ENCODE results near the gene SH3PXD2B.

SH3PXD2B gene

DNA sequence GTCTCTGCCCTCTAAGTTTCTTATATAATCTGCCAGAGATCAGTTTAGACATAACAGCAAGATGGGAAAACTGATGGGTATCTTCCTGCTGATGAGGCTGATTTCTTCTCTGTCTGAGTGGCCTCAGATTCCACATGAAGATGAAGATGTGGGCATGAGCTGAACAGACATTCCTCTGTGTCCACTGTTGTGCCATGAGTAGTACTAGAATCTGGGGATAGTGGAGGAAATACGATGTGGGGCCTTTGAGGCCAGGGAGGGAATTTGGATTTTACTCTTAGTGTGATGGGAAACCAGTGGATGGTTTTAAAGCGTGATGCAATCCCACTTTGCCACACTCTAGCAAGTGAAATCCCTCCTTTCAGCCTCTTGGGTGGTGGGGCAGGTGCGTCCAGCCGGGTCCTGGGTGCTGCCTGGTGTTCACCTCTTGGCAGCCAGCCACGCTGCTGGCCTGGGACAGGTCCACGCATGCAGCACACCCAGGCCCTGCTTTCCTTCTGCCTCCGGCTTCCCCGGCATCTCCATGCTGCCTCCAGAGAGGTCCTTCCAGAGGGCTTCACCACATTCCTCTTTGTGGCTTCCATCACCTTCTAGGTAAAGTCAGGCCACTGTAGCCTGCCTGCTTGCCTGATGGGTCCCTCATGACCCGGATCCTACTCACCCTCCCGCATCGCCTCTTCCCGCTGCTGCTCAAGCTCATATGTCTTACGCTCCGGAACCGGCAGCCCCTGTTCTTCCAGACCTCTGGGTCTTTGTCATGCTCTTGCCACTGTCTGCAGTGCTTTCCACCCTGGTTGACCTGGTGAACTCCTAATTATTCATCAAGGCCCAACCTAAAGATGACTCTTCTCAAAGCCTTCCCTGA lies 28.1 kb upstream of the SH3PXD2B start:
- no peaks in the 10 kb centered on the region for H3F3A ChIP-seq (ENCODE audit: control insufficient read depth, insufficient read depth)
- H3K27ac ChIP-seq (ENCODE audit: low read depth, low read length): no peak overlapping the region
- H3K27me3 ChIP-seq (ENCODE audit: control insufficient read depth, low read length): no peaks in the 10 kb centered on the region
- no peaks in the 10 kb centered on the region; the same call in 1 of the 2 replicates for H3K9me3 ChIP-seq (ENCODE audit: control insufficient read depth, insufficient read depth, low read length)
- no peaks in the 10 kb centered on the region for H3K9me2 ChIP-seq (replicated peaks; ENCODE audit: control insufficient read depth, low read length)
- TF ChIP-seq EZH2phosphoT487 (IDR thresholded peaks at IDR 0.05; ENCODE audit: borderline replicate concordance, low read length): no peak
- TF ChIP-seq, protein P1, sequence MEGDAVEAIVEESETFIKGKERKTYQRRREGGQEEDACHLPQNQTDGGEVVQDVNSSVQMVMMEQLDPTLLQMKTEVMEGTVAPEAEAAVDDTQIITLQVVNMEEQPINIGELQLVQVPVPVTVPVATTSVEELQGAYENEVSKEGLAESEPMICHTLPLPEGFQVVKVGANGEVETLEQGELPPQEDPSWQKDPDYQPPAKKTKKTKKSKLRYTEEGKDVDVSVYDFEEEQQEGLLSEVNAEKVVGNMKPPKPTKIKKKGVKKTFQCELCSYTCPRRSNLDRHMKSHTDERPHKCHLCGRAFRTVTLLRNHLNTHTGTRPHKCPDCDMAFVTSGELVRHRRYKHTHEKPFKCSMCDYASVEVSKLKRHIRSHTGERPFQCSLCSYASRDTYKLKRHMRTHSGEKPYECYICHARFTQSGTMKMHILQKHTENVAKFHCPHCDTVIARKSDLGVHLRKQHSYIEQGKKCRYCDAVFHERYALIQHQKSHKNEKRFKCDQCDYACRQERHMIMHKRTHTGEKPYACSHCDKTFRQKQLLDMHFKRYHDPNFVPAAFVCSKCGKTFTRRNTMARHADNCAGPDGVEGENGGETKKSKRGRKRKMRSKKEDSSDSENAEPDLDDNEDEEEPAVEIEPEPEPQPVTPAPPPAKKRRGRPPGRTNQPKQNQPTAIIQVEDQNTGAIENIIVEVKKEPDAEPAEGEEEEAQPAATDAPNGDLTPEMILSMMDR (IDR thresholded peaks at IDR 0.05; ENCODE audit: low read depth, low read length, poor library complexity, severe bottlenecking): no peak
- H3K79me2 ChIP-seq (ENCODE audit: control insufficient read depth, low read length): no peaks in the 10 kb centered on the region
- 0 out of 2 replicates have a peak, but pooled peaks cover 3% of the 10 kb centered on the region for H3K4me1 ChIP-seq (ENCODE audit: control insufficient read depth, low read length)
- no peaks in the 10 kb centered on the region for H3K36me3 ChIP-seq (ENCODE audit: control insufficient read depth, low read length)
- H4K20me1 ChIP-seq (ENCODE audit: control insufficient read depth, insufficient read depth, low read depth, low read length): 0 out of 2 replicates have a peak, but pooled peaks cover 3% of the 10 kb centered on the region
- H3K4me2 ChIP-seq (ENCODE audit: low read length): no peak overlapping the region
- no peak overlapping the region for H3K4me3 ChIP-seq (ENCODE audit: low read length)

DNA sequence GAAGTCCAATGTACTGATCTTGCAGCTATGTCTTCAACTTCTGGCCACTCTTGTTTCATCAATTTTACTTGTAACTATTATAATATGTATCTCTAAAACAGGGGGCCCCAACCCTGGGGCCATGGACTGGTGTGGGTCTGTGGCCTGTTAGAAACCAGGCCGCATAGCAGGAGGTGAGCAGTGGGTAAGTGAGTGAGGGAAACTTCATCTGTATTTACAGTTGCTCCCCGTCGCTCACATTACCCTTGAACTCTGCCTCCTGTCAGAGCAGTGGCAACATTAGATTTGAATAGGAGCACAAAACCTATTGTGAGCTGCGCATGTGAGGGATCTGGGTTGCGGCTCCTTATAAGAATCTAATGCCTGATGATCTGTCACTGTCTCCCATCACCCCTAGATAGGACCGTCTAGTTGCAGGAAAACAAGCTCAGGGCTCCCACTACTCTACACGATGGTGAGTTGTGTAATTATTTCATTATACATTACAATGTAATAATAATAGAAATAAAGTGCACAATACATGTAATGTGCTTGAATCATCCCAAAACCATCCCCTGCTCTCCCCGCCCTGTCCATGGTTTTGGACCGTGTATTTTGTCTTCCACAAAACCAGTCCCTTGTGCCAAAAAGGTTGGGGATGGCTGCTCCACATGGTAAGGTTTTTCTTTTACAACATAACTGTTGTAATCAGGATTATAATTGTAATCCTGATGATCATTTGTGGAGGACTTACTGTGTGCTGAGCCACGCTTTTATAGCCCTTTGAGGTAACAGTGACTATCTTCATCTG lies 26.9 kb upstream of the SH3PXD2B start:
- H3K4me1 ChIP-seq (ENCODE audit: control insufficient read depth, low read length): 0 out of 2 replicates have a peak, but pooled peaks cover 3% of the 10 kb centered on the region

DNA sequence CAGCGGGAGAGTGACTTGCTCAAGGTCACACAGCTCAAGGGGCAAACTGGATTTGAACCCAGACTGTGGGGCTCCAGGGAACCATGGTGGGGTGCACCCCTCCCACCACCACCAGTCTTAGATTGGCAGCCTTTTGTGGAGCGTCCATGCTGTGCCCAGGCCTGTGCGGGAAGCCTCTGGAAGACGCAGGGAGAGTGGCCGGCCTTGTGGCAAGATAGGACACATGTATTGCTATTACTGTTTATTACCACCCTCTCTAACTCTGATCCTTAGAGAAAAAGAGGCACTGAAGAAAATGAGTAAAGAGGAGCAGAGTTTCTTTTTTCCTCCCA lies 25.4 kb upstream of the SH3PXD2B start:
- 0 out of 2 replicates have a peak, but pooled peaks cover 3% of the 10 kb centered on the region for H4K20me1 ChIP-seq (ENCODE audit: control insufficient read depth, insufficient read depth, low read depth, low read length)
- TF ChIP-seq EZH2phosphoT487 (IDR thresholded peaks at IDR 0.05; ENCODE audit: borderline replicate concordance, low read length): no peak
- TF ChIP-seq, protein P1 (IDR thresholded peaks at IDR 0.05; ENCODE audit: low read depth, low read length, poor library complexity, severe bottlenecking): no peak
- no peaks in the 10 kb centered on the region for H3K9me2 ChIP-seq (replicated peaks; ENCODE audit: control insufficient read depth, low read length)
- H3K4me2 ChIP-seq (ENCODE audit: low read length): no peak overlapping the region
- H3K4me3 ChIP-seq (ENCODE audit: low read length): no peak overlapping the region
- H3K79me2 ChIP-seq (ENCODE audit: control insufficient read depth, low read length): no peaks in the 10 kb centered on the region
- no peaks in the 10 kb centered on the region for H3F3A ChIP-seq (ENCODE audit: control insufficient read depth, insufficient read depth)
- no peaks in the 10 kb centered on the region for H3K27me3 ChIP-seq (ENCODE audit: control insufficient read depth, low read length)
- no peaks in the 10 kb centered on the region for H3K36me3 ChIP-seq (ENCODE audit: control insufficient read depth, low read length)
- H3K27ac ChIP-seq (ENCODE audit: low read depth, low read length): no peak overlapping the region
- 0 out of 2 replicates have a peak, but pooled peaks cover 3% of the 10 kb centered on the region for H3K4me1 ChIP-seq (ENCODE audit: control insufficient read depth, low read length)
- H3K9me3 ChIP-seq (ENCODE audit: control insufficient read depth, insufficient read depth, low read length): no peaks in the 10 kb centered on the region; the same call in 1 of the 2 replicates

More for the DNA sequence above, 26.9 kb upstream of the SH3PXD2B start:
- Histone ChIP-seq H4K20me1 (ENCODE audit: control insufficient read depth, insufficient read depth, low read depth, low read length) (0 out of 2 replicates have a peak, but pooled peaks cover 3% of the 10 kb centered on the region), H3K27me3 (ENCODE audit: control insufficient read depth, low read length) (no peaks in the 10 kb centered on the region), H3K79me2 (ENCODE audit: control insufficient read depth, low read length) (no peaks in the 10 kb centered on the region), H3F3A (ENCODE audit: control insufficient read depth, insufficient read depth) (no peaks in the 10 kb centered on the region), H3K4me3 (ENCODE audit: low read length) (no peak overlapping the region), H3K4me2 (ENCODE audit: low read length) (no peak overlapping the region), H3K36me3 (ENCODE audit: control insufficient read depth, low read length) (no peaks in the 10 kb centered on the region), H3K27ac (ENCODE audit: low read depth, low read length) (no peak overlapping the region), H3K9me3 (ENCODE audit: control insufficient read depth, insufficient read depth, low read length) (no peaks in the 10 kb centered on the region; the same call in 1 of the 2 replicates), H3K9me2 (replicated peaks; ENCODE audit: control insufficient read depth, low read length) (no peaks in the 10 kb centered on the region)
- TF ChIP-seq, protein P1 (IDR thresholded peaks at IDR 0.05; ENCODE audit: low read depth, low read length, poor library complexity, severe bottlenecking): no peak
- no peak for TF ChIP-seq EZH2phosphoT487 (IDR thresholded peaks at IDR 0.05; ENCODE audit: borderline replicate concordance, low read length)
